ENCODE measurements around the gene STKLD1. TPM values are rescaled to one million over a fixed set of nuclear protein-coding genes. Genes with fewer than 3 reads are reported as not detected.

STKLD1 gene
- total and polyA plus RNA-seq, 9 of the 15 experiments (the other 6 are each of a cell fraction or from before 2014, with no cell fraction given), result 0.10 to 0.65 (median 0.33) TPM; not detected in 2

DNA sequence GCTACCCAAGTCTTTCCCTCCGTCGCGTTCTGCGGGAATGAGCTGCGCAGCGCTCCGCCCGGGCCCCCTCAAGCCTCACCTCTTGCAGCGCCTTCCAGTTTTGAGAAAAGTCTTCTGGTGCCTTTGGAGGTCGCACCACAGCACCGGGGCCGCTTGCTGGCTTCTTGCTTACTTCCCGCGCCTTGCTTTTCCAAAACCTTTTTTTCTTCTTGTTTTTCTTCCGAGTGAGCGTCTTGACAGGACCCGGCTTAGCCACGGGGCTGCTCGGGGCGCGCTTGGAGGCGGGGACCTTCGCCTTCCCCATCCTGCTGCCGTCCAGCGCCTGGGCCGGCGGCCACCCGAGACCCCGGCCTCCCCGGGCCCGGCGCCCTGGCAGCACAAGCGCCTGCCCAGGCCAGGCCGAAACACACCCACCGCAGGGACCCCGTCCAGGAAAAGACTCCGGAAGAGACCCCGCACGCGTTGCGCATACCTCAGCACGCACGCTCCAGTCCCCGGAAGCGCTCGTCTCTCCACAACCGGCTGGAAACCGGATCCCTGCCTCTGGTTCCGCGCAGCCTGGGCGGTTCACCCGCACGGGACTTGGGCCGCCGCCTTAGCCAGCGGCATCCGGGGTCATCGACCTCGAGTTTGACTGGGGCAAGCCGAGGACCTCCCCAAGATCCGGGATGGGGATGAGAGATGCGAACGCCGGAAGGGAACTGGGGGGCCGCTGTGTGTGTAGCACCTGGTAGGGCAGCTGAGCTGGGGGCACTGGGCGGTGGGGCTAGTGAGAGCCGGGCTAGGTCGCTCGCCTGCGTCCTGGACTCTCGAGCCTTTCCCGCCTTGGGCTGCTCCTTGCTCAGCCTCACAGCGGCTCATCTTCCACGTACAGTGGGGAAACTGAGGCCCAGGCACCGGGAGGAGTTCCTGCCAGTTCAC lies 41.6 kb downstream of the STKLD1 start, which contains the start of gene REXO4 (continued):
- TF ChIP-seq CREB3L1 (IDR thresholded peaks at IDR 0.05; ENCODE audit: borderline replicate concordance, low read depth), result peak; percentile 65; the same call in 1 of the 2 replicates
- TF ChIP-seq RBM39 (optimal IDR thresholded peaks at IDR 0.05; ENCODE audit: low read depth, low read length), result no peak
- TF ChIP-seq TFAP4 (CRISPR knock-in tag; IDR thresholded peaks at IDR 0.05; ENCODE audit: borderline replicate concordance), result peak; percentile 96
- no peak for TF ChIP-seq REST (IDR thresholded peaks at IDR 0.05; ENCODE audit: borderline replicate concordance)
- TF ChIP-seq REST (CRISPR knock-in tag; IDR thresholded peaks at IDR 0.05; ENCODE audit: low read depth), result peak; percentile 39; the same call in 1 of the 2 replicates
- TF ChIP-seq, protein P1, sequence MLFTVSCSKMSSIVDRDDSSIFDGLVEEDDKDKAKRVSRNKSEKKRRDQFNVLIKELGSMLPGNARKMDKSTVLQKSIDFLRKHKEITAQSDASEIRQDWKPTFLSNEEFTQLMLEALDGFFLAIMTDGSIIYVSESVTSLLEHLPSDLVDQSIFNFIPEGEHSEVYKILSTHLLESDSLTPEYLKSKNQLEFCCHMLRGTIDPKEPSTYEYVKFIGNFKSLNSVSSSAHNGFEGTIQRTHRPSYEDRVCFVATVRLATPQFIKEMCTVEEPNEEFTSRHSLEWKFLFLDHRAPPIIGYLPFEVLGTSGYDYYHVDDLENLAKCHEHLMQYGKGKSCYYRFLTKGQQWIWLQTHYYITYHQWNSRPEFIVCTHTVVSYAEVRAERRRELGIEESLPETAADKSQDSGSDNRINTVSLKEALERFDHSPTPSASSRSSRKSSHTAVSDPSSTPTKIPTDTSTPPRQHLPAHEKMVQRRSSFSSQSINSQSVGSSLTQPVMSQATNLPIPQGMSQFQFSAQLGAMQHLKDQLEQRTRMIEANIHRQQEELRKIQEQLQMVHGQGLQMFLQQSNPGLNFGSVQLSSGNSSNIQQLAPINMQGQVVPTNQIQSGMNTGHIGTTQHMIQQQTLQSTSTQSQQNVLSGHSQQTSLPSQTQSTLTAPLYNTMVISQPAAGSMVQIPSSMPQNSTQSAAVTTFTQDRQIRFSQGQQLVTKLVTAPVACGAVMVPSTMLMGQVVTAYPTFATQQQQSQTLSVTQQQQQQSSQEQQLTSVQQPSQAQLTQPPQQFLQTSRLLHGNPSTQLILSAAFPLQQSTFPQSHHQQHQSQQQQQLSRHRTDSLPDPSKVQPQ (CRISPR knock-in tag; IDR thresholded peaks at IDR 0.05; ENCODE audit: borderline replicate concordance), result no peak

Measured in K562 (cell line).